Epithelial cell of proximal tubule (primary cell): ENCODE results near the gene RTP2. TPM values are rescaled to one million over a fixed set of nuclear protein-coding genes. Genes with fewer than 3 reads are reported as not detected.

Experiments used
- DNase-seq: peaks from one replicate; pipeline ENCODE4 v3.0.0-alpha.2; 2011; ENCODE audit warnings: low read depth
- H3K4me3 ChIP-seq: 2 replicates; pipeline ENCODE4 v1.5.1; 2011; ENCODE audit warnings: low read depth, mild to moderate bottlenecking, low read length
- total RNA-seq: library from RNA; depleted of rRNA; stranded (reverse); fragments of >200 nt; gene quantifications from 2 replicates; pipeline ENCODE4 v1.2.3, GENCODE V29; 2015
- TF ChIP-seq, protein P1 (sequence below): conservative IDR thresholded peaks from 2 replicates; pipeline ENCODE4 v1.5.1; 2012; ENCODE audit warnings: low read depth, mild to moderate bottlenecking, low read length

The RTP2 gene
- total RNA-seq, 1 donor from 2014 or later: not detected

DNA sequence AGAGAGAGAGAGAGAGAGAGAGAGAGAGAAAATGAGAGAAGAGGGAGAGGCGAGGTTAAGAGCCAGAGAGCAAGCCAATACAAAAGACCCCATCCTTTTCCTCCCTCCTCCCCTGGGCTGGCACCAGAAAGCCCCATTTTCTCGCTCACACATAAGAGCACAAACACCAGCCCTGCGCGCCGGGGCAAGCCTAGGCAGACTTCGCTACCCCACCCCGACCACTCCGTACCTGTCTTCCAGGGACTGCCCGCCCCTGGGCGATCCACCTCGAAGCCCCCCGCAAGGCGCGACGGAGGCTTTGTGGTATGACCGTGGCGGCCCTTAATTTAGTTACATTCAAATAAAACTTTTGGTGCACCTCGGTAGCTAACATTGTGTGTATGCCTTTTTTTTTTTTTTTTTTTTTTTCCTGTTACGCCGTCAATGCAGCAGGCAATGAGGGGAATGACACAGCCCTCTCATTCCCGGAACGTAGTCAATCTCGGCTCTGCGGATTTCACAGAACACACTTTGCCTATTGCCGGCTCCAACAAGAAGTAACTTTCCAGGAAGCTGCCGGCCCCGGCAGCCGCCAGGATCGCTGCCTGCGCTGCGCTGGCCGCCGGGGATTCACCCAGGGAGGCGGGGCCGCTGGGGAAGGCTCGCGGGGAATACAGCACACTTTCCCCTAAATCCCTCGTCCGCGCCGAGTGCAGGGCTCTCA, 35.2 kb upstream of the RTP2 start:
- TF ChIP-seq, protein P1, sequence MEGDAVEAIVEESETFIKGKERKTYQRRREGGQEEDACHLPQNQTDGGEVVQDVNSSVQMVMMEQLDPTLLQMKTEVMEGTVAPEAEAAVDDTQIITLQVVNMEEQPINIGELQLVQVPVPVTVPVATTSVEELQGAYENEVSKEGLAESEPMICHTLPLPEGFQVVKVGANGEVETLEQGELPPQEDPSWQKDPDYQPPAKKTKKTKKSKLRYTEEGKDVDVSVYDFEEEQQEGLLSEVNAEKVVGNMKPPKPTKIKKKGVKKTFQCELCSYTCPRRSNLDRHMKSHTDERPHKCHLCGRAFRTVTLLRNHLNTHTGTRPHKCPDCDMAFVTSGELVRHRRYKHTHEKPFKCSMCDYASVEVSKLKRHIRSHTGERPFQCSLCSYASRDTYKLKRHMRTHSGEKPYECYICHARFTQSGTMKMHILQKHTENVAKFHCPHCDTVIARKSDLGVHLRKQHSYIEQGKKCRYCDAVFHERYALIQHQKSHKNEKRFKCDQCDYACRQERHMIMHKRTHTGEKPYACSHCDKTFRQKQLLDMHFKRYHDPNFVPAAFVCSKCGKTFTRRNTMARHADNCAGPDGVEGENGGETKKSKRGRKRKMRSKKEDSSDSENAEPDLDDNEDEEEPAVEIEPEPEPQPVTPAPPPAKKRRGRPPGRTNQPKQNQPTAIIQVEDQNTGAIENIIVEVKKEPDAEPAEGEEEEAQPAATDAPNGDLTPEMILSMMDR: peak; percentile 13
- peak overlapping the region; percentile 74 for H3K4me3 ChIP-seq
- DNase-seq: no peak

DNA sequence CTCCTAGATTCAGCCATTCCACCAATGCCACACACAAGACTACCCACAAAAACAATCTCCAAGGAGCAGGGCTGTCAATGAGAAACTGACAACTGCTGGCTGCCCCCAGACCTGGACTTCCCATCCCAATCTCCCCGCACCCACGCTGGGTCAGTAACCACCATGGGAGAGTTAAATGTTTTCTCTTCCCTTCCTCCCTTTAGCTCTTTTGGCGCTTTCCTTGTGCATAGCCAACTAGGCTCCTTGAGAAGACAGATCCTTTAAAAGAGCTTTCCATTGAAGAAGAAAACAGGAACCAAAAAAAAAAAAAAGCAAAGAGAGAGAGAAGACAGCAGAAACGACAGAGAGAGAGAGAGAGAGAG, 34.6 kb upstream of the RTP2 start:
- DNase-seq: no peak
- TF ChIP-seq, protein P1: no peak
- peak overlapping the region; percentile 74 for H3K4me3 ChIP-seq

DNA sequence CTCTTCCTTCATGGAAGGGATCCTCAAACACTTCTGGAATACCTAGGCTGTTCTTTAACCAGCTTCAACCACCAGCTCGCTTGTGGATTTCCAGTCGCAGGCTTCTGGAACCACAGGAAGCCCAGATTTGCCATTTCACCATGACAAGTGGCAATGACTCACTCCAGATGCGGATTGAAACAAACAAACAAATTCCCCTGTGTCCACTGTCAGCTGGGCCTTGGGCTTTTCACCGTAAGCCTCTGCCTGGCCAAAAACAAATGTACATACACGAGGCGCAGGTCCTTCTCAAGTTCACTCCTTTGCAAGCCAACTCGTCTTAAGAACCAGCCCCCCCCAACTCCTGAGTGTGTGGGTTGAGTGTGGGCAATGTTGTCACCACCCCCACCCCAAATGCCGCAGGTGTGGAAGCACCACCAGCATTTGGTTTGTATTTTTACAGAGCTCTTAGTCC, 34.1 kb upstream of the RTP2 start:
- TF ChIP-seq, protein P1: no peak
- no peak for DNase-seq
- no peak overlapping the region for H3K4me3 ChIP-seq

DNA sequence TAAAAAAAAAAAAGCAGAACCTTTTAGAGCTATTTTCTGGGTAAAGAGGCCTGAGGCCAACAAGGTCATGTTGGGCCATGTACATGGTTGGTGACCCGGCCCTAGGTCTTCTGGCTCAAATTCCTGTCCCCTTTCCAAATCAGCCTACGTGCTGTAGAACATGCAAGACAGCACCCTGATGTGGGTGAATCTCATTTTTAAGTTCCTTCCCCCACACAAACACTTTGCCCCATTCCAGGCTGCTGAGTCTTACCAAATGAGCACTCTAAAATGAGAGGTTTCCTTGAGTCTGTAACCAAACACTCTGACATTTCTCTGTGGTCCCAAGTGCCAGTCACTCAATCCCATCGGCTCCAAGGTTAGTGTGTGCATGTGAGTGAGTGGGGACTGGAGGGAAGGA, 33.5 kb upstream of the RTP2 start:
- H3K4me3 ChIP-seq: no peak overlapping the region
- DNase-seq: no peak
- TF ChIP-seq, protein P1: no peak

DNA sequence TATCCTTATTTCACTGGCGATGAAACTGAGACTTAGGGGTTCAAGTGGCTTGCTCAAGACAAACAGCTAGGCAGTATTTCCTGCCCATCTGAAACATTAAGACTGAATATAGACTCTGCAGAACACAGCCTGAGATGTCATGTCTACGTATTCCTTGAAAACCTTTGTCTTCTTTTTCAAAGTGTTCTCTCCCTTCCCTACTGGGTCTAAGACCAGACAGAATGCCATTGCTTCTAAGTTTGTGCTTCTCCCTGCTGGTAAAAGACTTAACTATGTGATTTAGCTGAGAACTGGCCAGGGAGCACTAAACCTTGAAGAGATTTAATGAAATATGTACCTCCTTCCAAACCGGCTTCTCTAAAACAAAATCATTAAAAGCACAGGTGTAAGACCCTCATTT, 33.0 kb upstream of the RTP2 start:
- TF ChIP-seq, protein P1: no peak
- no peak for DNase-seq
- no peak overlapping the region for H3K4me3 ChIP-seq

DNA sequence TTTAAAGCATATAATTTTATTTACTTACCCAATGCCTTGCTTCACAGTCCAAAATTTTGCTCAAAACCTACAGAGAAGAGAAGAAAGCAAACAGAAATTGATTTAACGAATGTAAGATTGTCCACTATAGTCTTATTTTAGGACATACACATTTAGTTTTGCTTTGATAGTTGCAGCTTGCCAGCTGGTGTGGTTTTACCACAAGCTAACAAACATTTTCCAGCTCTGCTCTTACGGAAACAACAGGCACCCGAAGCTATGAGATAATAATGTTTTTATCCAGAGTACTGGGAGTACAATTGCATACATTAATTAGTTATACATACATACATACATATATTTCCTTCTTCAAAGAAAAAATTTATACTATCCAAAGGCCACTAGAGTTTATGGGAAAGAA, 32.5 kb upstream of the RTP2 start:
- TF ChIP-seq, protein P1: no peak
- H3K4me3 ChIP-seq: no peak overlapping the region
- no peak for DNase-seq

DNA sequence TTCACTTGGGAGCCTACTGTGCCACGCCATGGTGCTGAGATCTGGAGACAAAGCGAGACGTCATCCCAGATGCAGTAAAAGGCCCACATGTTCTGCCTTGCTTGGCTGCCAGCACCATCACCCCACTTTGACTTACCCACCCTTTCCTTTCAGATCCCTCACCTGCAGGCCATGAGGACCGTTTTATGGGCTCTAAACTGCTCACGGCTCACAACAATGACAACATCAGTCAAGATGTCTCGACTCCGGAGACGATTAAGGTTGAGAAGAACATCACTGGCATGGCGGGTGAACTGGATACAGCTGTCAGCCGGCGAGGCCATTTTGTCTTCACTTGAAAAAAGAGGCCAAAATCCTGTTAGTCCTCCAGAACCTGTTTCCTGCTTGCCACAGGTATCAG, 31.0 kb upstream of the RTP2 start:
- TF ChIP-seq, protein P1: no peak
- H3K4me3 ChIP-seq: no peak overlapping the region
- DNase-seq: no peak
